Measurements from ENCODE around the gene KDM4B.

KDM4B gene

DNA sequence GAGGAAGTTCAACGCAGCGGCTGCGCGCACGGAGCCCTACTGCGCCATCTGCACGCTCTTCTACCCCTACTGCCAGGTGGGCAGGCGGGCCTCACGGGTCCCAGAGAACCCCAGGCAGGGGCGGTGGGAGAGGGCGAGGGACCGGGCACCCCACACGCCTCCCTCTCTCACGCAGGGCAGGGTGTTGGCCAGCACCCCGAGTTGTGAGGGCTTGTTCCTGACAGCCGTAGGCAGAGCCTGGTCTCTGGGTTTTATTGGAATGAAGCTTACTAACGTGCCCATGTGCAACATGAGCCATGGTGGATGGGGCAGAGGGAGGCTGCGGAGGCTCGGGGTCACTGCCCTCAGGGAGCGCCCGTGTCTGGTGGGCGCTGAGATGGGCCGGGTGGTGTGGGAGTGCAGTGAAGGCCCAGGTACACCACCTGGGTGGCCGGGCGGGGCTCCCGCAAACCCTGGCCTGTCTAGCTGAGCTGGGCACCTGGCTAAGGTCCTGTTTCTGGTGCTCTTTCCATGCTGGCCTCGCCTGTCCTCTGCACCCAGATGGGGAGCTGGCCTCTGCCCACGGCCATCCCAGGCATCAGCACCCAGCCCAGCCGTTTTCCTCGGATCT lies 165.2 kb downstream of the KDM4B start:
- H3K27ac ChIP-seq (ENCODE audit: low read depth, low read length), result no peak overlapping the region
- H3K4me3 ChIP-seq (ENCODE audit: low read depth, low read length), result no peak overlapping the region
- no peaks in the 10 kb centered on the region for H3K9me3 ChIP-seq (ENCODE audit: control insufficient read depth, insufficient read depth, low read length)
- H3K36me3 ChIP-seq (ENCODE audit: control insufficient read depth, insufficient read depth, low read length), result peaks cover 26% of the 10 kb centered on the region
- H3K9ac ChIP-seq (ENCODE audit: low read depth, low read length), result no peak overlapping the region
- no peaks in the 10 kb centered on the region for H3K27me3 ChIP-seq (ENCODE audit: control insufficient read depth, insufficient read depth, low read length)
- peaks cover 23% of the 10 kb centered on the region for H3K4me1 ChIP-seq (ENCODE audit: control insufficient read depth, insufficient read depth, low read length)

DNA sequence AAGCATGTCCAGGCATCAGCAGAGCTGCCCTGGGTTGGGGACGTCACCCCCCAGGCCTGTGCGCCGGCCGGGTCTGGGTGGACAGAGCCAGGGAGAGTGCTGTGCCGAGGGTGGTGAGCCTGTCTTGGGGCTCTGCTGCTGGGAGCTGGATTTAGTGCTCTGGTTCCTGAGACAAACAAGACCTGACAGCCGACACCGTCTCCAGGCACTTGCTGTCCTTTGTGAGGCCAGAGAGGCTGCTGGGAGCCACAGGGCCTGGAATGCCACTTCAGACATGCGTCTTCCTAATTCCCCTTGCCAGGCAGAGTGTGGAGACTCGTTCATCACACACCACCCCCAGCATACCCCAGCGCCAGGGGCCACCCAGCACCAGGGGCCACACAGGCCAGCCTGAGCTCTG lies 165.8 kb downstream of the KDM4B start:
- Histone ChIP-seq H3K4me1 (ENCODE audit: control insufficient read depth, insufficient read depth, low read length) (peaks cover 22% of the 10 kb centered on the region), H3K36me3 (ENCODE audit: control insufficient read depth, insufficient read depth, low read length) (peaks cover 32% of the 10 kb centered on the region)

DNA sequence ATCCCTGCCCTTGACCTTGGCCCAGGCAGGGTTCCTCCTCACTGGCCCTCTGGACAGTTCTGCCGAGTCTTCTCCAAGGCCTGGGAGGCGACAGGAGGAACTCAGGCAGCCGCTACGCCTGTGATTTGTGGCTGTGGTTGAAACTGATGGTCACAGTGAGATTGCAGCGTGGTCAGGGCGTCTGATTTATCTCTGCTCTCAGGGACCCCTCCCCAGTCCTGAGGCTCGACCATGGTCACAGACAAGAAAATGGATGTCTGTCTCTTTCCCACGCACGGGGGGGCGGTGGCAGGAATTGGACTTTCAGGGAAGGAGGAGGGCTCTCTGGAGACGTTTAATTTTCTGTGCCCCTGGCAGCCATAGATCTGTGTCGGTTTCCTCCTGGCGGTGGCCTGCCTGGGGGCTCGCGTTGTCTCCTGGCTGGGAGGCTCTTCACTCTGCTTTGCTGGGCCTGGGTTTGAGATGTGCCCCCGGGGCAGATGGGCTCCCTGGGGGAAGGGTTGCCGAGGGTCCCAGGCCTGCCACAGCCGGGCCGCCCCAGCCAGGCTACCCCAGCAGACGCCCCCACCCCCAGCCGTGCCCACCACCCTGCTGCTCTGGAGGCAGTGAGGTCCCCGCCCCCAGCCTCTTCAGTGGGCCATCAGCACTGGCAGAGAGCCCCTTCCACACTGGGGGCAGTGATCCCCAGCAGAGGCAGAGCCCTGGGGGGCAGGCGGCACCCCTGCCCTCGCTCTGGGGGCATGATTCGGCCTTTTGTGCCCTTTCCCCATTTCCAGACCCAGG lies 167.4 kb downstream of the KDM4B start:
- Histone ChIP-seq H3K36me3 (ENCODE audit: control insufficient read depth, insufficient read depth, low read length) (peaks cover 45% of the 10 kb centered on the region), H3K9ac (ENCODE audit: low read depth, low read length) (no peak overlapping the region)

More for the DNA sequence above, 165.8 kb downstream of the KDM4B start:
- no peak overlapping the region for H3K4me3 ChIP-seq (ENCODE audit: low read depth, low read length)
- H3K9ac ChIP-seq (ENCODE audit: low read depth, low read length), result no peak overlapping the region
- no peaks in the 10 kb centered on the region for H3K9me3 ChIP-seq (ENCODE audit: control insufficient read depth, insufficient read depth, low read length)
- H3K27me3 ChIP-seq (ENCODE audit: control insufficient read depth, insufficient read depth, low read length), result no peaks in the 10 kb centered on the region
- no peak overlapping the region for H3K27ac ChIP-seq (ENCODE audit: low read depth, low read length)

DNA sequence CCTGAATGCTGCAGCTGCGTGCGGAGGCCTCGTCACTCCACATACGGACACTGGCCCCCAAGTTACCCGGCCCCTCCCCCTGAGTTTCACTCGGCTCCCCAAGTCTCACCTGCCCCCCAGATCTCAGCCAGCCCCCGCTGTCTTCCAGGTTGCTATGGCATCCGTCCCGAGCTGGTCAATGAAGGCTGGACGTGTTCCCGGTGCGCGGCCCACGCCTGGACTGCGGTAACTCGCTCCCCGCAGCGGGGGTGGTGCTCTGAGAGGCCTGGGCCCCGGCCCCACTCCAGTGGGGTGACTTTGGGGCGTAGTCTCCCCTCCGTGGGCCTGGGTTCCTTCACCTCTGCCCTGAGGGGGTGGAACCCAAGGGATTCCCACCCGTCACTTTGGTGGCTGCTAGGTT lies 168.2 kb downstream of the KDM4B start:
- no peak overlapping the region for H3K4me3 ChIP-seq (ENCODE audit: low read depth, low read length)
- no peak overlapping the region for H3K27ac ChIP-seq (ENCODE audit: low read depth, low read length)
- H3K36me3 ChIP-seq (ENCODE audit: control insufficient read depth, insufficient read depth, low read length), result peaks cover 48% of the 10 kb centered on the region
- no peak overlapping the region for H3K9ac ChIP-seq (ENCODE audit: low read depth, low read length)
- H3K9me3 ChIP-seq (ENCODE audit: control insufficient read depth, insufficient read depth, low read length), result no peaks in the 10 kb centered on the region
- no peaks in the 10 kb centered on the region for H3K27me3 ChIP-seq (ENCODE audit: control insufficient read depth, insufficient read depth, low read length)
- H3K4me1 ChIP-seq (ENCODE audit: control insufficient read depth, insufficient read depth, low read length), result peaks cover 7% of the 10 kb centered on the region

More for the DNA sequence above, 167.4 kb downstream of the KDM4B start:
- Histone ChIP-seq H3K9me3 (ENCODE audit: control insufficient read depth, insufficient read depth, low read length) (no peaks in the 10 kb centered on the region), H3K27me3 (ENCODE audit: control insufficient read depth, insufficient read depth, low read length) (no peaks in the 10 kb centered on the region), H3K4me3 (ENCODE audit: low read depth, low read length) (no peak overlapping the region), H3K27ac (ENCODE audit: low read depth, low read length) (no peak overlapping the region), H3K4me1 (ENCODE audit: control insufficient read depth, insufficient read depth, low read length) (peaks cover 14% of the 10 kb centered on the region)

DNA sequence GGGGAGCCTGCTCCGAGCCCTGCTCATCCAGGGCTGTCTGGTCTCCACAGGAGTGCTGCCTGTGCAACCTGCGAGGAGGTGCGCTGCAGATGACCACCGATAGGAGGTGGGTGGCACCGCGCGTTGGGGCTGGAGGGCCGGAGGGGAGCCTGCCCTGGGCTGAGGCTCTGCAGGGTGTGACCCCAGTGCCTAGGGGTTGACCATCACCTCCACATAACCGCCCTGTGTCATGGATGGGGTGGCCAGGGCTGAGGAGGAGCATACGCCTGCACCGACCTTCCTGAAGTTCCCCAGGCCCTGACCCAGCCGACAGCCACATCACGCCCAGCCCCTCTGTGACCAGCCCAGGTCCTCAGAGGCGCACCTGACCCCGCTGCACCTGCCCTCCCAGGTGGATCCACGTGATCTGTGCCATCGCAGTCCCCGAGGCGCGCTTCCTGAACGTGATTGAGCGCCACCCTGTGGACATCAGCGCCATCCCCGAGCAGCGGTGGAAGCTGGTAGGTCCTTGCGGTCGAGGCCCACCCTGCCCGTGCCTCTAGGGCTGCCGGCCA lies 168.7 kb downstream of the KDM4B start:
- Histone ChIP-seq H3K27ac (ENCODE audit: low read depth, low read length) (no peak overlapping the region), H3K9ac (ENCODE audit: low read depth, low read length) (no peak overlapping the region), H3K4me1 (ENCODE audit: control insufficient read depth, insufficient read depth, low read length) (peaks cover 2% of the 10 kb centered on the region; the same call in 1 of the 2 replicates), H3K4me3 (ENCODE audit: low read depth, low read length) (no peak overlapping the region), H3K27me3 (ENCODE audit: control insufficient read depth, insufficient read depth, low read length) (no peaks in the 10 kb centered on the region), H3K9me3 (ENCODE audit: control insufficient read depth, insufficient read depth, low read length) (no peaks in the 10 kb centered on the region), H3K36me3 (ENCODE audit: control insufficient read depth, insufficient read depth, low read length) (peaks cover 53% of the 10 kb centered on the region)

DNA sequence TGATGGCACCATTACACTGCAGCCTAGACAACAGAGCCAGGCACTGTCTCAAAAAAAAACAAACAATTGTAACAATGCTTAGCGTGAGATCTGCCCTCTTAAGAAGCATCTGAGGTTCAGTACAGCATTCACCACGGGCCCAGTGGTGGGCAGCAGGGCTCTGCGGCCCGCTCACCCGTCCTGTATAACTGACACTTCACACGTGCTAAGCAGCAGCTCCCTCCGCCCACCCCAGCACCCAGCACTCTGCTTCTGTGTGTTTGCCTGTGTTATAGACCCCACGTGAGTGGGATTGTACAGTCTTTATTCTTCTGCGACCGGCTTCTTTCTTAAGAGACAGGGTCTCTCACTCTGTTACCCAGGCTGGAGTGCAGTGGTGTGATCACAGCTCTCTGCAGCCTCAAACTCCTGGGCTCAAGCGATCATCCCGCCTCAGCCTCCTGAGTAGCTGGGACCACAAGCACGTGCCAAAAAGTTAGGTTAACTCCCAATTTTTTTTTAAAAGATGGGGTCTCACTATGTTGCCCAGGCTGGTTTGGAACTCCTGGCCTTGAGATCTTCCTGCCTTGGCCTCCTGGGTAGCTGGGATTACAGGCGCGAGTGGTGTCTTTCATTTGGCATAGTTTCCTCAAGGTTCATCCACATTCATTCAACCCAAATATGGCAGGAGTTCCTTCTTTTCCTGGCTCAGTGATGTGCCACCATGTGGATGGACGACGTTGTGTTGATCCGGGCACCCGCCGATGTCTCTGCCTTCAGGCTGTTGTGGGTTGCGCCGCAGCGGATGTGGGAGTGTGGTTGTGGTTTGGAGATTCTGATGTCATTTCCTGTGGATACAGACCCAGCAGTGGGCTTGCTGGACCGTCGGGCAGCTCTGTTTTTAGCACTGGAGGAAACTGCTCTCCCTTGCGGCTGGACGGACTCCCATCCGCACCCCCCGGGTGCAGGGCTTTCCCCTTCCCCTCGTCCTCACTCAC lies 170.0 kb downstream of the KDM4B start:
- H3K4me1 ChIP-seq (ENCODE audit: control insufficient read depth, insufficient read depth, low read length), result no peaks in the 10 kb centered on the region
- H3K36me3 ChIP-seq (ENCODE audit: control insufficient read depth, insufficient read depth, low read length), result peaks cover 53% of the 10 kb centered on the region
- H3K27me3 ChIP-seq (ENCODE audit: control insufficient read depth, insufficient read depth, low read length), result no peaks in the 10 kb centered on the region
- no peak overlapping the region for H3K9ac ChIP-seq (ENCODE audit: low read depth, low read length)
- H3K27ac ChIP-seq (ENCODE audit: low read depth, low read length), result no peak overlapping the region
- H3K9me3 ChIP-seq (ENCODE audit: control insufficient read depth, insufficient read depth, low read length), result no peaks in the 10 kb centered on the region
- no peak overlapping the region for H3K4me3 ChIP-seq (ENCODE audit: low read depth, low read length)

DNA sequence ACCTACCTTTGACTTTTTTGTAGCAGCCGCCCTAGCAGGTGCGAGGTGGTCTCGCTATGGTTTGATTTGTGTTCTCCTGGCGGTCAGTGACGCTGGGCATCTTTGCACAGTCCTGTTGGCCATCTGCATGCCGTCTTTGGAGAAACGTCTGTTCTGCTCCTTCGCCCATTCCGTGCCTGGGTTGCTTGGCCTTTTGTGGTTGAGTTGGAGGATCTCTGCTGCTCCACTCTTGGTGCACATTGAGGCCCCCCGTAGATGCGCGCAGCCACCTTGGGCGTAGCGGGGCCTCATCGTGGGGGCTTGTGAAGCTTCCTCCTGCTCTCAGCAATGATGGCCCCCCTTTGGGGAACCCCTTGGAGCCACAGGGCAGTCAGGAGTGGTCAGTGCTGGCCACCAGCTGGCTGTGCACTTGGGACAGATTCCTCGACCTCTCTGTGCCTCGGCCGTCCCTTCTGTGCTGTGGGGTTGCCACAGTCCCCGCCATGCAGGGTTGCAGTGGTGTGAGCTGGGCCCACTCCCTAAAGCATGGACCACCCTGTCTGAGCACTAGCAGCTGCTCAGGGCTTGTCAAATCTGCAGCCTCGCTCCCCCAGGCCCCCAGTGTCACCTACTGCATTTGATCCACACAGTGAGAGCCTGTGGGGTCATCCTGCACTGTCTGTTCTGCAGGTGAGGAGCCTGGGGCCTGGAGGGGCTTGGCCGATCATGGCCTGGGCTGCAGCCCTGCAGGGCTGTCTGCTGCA lies 170.8 kb downstream of the KDM4B start:
- H3K27me3 ChIP-seq (ENCODE audit: control insufficient read depth, insufficient read depth, low read length), result no peaks in the 10 kb centered on the region
- H3K36me3 ChIP-seq (ENCODE audit: control insufficient read depth, insufficient read depth, low read length), result peaks cover 45% of the 10 kb centered on the region
- H3K4me1 ChIP-seq (ENCODE audit: control insufficient read depth, insufficient read depth, low read length), result no peaks in the 10 kb centered on the region
- no peak overlapping the region for H3K9ac ChIP-seq (ENCODE audit: low read depth, low read length)
- no peak overlapping the region for H3K4me3 ChIP-seq (ENCODE audit: low read depth, low read length)
- H3K27ac ChIP-seq (ENCODE audit: low read depth, low read length), result no peak overlapping the region
- no peaks in the 10 kb centered on the region for H3K9me3 ChIP-seq (ENCODE audit: control insufficient read depth, insufficient read depth, low read length)

DNA sequence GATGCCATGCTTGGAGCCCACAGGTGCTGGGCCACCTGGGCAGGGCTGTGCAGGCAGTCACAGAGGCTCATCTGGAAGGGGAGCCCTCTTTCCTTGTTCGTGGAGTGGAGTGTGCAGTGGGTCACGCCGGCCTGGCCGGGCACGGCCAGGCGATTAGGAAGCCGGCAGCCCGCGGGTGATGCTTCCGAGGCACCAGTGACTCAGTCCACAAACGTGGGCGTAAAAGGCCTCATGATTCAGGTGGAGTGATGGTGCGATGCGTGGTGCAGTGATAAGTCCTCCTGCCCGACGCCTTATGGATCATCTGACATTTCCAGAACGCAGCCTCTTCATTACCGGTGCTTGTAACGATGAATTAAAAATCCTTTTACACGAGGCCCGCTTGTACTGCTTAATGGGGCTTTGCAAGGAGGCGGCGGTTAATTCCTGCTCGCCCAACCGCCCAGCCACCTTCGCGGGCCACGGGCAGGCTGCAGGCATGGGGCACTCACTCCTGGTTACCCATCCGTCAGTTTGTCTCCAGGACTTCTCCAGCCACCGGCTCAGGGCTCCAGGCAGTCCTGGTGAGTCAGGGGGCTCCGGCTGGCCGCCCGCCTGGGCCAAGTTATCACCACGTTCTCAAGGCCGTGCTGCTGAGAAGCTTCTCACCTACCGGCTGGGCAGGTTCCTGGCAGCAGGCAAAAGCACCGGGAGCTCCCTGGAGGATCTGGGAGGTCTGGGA lies 172.4 kb downstream of the KDM4B start:
- Histone ChIP-seq H3K9me3 (ENCODE audit: control insufficient read depth, insufficient read depth, low read length) (no peaks in the 10 kb centered on the region), H3K27me3 (ENCODE audit: control insufficient read depth, insufficient read depth, low read length) (no peaks in the 10 kb centered on the region), H3K4me3 (ENCODE audit: low read depth, low read length) (no peak overlapping the region), H3K9ac (ENCODE audit: low read depth, low read length) (no peak overlapping the region), H3K36me3 (ENCODE audit: control insufficient read depth, insufficient read depth, low read length) (peaks cover 41% of the 10 kb centered on the region), H3K4me1 (ENCODE audit: control insufficient read depth, insufficient read depth, low read length) (no peaks in the 10 kb centered on the region), H3K27ac (ENCODE audit: low read depth, low read length) (no peak overlapping the region)

DNA sequence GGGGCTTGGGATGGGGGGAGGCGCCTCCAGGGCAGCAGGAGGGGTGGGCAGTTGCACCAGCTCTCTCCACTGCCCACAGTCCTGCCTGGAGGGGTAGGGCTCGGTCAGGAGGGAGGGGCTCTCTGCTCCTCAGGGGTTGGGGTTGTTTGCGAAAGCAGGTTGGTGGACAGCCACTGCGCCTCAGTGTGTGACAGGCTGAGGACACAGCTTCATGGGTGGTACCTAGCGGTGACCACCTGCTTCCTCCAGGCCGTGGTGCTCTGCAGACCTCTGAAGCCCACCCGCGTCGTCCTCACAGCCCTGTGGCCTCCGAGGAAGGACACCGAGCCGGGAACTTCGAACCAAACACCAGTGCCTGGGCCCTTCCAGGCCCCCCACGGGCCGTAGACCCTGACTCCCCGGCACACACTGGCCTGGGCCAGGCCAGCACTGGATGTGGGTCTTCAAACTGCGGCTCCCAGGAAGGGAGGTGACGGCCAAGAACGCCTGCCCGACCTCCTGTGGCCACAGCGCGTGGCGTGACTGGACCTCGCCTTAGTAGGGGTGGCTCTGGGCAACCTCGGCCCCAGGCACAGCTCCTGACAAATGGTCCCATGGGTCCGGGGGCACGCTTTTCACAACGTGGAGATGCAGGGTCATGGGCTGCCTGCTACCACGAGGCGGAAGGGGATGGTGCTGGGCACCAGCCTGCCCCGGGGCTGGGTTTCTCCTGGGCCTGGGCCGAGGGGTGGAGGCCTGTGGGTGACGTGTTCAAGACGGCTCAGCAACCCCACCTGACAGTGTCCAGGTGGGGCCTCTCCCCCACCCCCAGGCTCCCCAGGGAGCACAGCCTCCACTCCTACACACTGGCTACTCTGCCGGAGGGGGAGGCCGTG lies 173.2 kb downstream of the KDM4B start:
- no peak overlapping the region for H3K4me3 ChIP-seq (ENCODE audit: low read depth, low read length)
- H3K4me1 ChIP-seq (ENCODE audit: control insufficient read depth, insufficient read depth, low read length), result no peaks in the 10 kb centered on the region
- no peaks in the 10 kb centered on the region for H3K27me3 ChIP-seq (ENCODE audit: control insufficient read depth, insufficient read depth, low read length)
- no peak overlapping the region for H3K27ac ChIP-seq (ENCODE audit: low read depth, low read length)
- peaks cover 41% of the 10 kb centered on the region for H3K36me3 ChIP-seq (ENCODE audit: control insufficient read depth, insufficient read depth, low read length)
- H3K9ac ChIP-seq (ENCODE audit: low read depth, low read length), result no peak overlapping the region
- H3K9me3 ChIP-seq (ENCODE audit: control insufficient read depth, insufficient read depth, low read length), result no peaks in the 10 kb centered on the region
